Spleen (tissue), 11 donors: Measurements from ENCODE around the gene CEP164. TPM values are rescaled to one million over a fixed set of nuclear protein-coding genes. Genes with fewer than 3 reads are reported as not detected.

Experiments
- DNase-seq: peaks from one replicate; pipeline ENCODE4 v3.0.0-alpha.2; 2020
- H3K27ac ChIP-seq, 8 donors: fragments of 200-600 bp; sonication (generic) in 7 of 8; 1 replicate in 4 of 8; 2 replicates in 4 of 8; pipeline versions ENCODE4 v1.5.0 to v1.8.0; 2016 to 2021; ENCODE audit warnings: inconsistent platforms in 4 of 8, mild to moderate bottlenecking in 4 of 8, moderate library complexity in 1 of 8
- H3K27me3 ChIP-seq, 7 donors: fragments of 200-600 bp; sonication (generic) in 6 of 7; replicated peaks in 1 of 7; 1 replicate in 4 of 7; 2 replicates in 3 of 7; pipeline versions ENCODE4 v1.5.0 to v1.8.0; 2016 to 2021; ENCODE audit warnings: inconsistent platforms in 3 of 7, mild to moderate bottlenecking in 1 of 7
- H3K36me3 ChIP-seq, 6 donors: fragments of 200-600 bp; sonication (generic) in 5 of 6; 1 replicate in 4 of 6; 2 replicates in 2 of 6; pipeline versions ENCODE4 v1.5.0 to v1.8.0; 2016 to 2021; ENCODE audit warnings: inconsistent platforms in 2 of 6
- H3K4me1 ChIP-seq, 6 donors: fragments of 200-600 bp; sonication (generic) in 5 of 6; 1 replicate in 3 of 6; 2 replicates in 3 of 6; pipeline versions ENCODE4 v1.5.0 to v1.8.0; 2016 to 2021; ENCODE audit warnings: inconsistent platforms in 3 of 6
- H3K4me3 ChIP-seq, 8 donors: fragments of 200-600 bp; sonication (generic) in 7 of 8; 1 replicate in 4 of 8; 2 replicates in 4 of 8; pipeline versions ENCODE4 v1.5.0 to v1.8.0; 2016 to 2021; ENCODE audit warnings: inconsistent platforms in 4 of 8, mild to moderate bottlenecking in 4 of 8, moderate library complexity in 2 of 8
- H3K9me3 ChIP-seq, 8 donors: fragments of 200-600 bp; sonication (generic) in 7 of 8; 1 replicate in 4 of 8; 2 replicates in 4 of 8; pipeline versions ENCODE4 v1.5.0 to v1.8.0; 2016 to 2021; ENCODE audit warnings: inconsistent platforms in 4 of 8
- CTCF ChIP-seq, 11 experiments: fragments of 200-600 bp in 7 of 11; fragments of 450-650 bp in 4 of 11; sonication (generic) in 4 of 11; IDR thresholded peaks in 8 of 11; conservative IDR thresholded peaks in 3 of 11; 1 replicate in 7 of 11; 2 replicates in 4 of 11; pipeline versions ENCODE4 v1.4.0 to v1.8.0; 2016 to 2021; ENCODE audit warnings: antibody characterized with exemption in 11 of 11, inconsistent platforms in 4 of 11, mild to moderate bottlenecking in 1 of 11
- POLR2A ChIP-seq, 3 donors: fragments of 450-650 bp; IDR thresholded peaks; one replicate each; pipeline ENCODE4 v1.5.1; 2017; ENCODE audit warnings: antibody characterized with exemption in 3 of 3, mild to moderate bottlenecking in 1 of 3
- POLR2AphosphoS5 ChIP-seq, 3 donors: sonication (generic); formaldehyde crosslinking; IDR thresholded peaks; one replicate each; pipeline ENCODE4 v1.5.1; 2017; ENCODE audit warnings: antibody characterized with exemption in 3 of 3
- WGBS, 5 donors: extraction: QIAGEN DNeasy Blood & Tissue Kit in 3 of 5; methylation state at CpG; one replicate each; pipeline versions ENCODE4 v1.1.5 to v1.1.7; 2013 to 2018; 5-methylcytosine and 5-hydroxymethylcytosine counted together
- intact Hi-C: fragments of 100-400 bp; cut with DNase I; formaldehyde crosslinking; loops from one replicate; pipeline ENCODE4 v1.15.0; 2023; ENCODE audit warnings: low total_unique reads
- polyA plus RNA-seq, 3 donors: library from polyadenylated mRNA; stranded (reverse); fragments of 200-250 nt; gene quantifications; one replicate each; pipeline ENCODE4 v1.2.1, GENCODE V29; 2013
- total RNA-seq, 7 donors: library from RNA; depleted of rRNA in 3 of 7; stranded (reverse); fragments of >200 nt in 3 of 7; fragmentation: NEBNext Ultra II Directional in 4 of 7; extraction: Animal tissue kit (Norgen Biotek cat#: 25700) in 4 of 7; gene quantifications; one replicate each; pipeline versions ENCODE4 v1.1.0 to v1.2.1, GENCODE V29; 2016 to 2021
- donor health status: healthy with polysubstance abuse.
- donor health status: DM: no; HTN: no; CAD: no; lungs with moderate emphysema.
- donor health status: DM: no; HTN: no; CAD: no.
- donor health status: Bipolar disorder and iron deficiency.
- donor health status: healthy.
- donor health status: DM: no; HTN: no; CAD: no.
- donor health status: DM: yes; HTN: yes; CAD: no.

CEP164 gene
- total and polyA plus RNA-seq, 10 donors, result 6.6 to 48.3 (median 27.5) TPM

- intact Hi-C loops, result no loop called here
- Histone ChIP-seq H3K9me3 (no peaks in the 10 kb centered on the region), H3K4me1 (peaks cover 0 to 3% (median 0%) of the 10 kb centered on the region in 6 donors), H3K36me3 (peaks cover 0 to 81% (median 57%) of the 10 kb centered on the region in 6 donors), H3K27me3 (no peaks in the 10 kb centered on the region), H3K27ac (no peak overlapping the region), H3K4me3 (no peak overlapping the region)
- WGBS, 5 donors, result 86 to 97% (median 90%) methylated on average over 6 of the region's 6 CpGs
- no peak for DNase-seq
- TF ChIP-seq CTCF (IDR thresholded peaks at IDR 0.05 in 8 of 11, conservative IDR thresholded peaks at IDR 0.05 in 3 of 11) (no peak), POLR2A (IDR thresholded peaks at IDR 0.05) (no peak), POLR2AphosphoS5 (IDR thresholded peaks at IDR 0.05) (no peak)
Observed at GRCh38 chr11:117281159-117281558, 46.5 kb upstream of the CEP164 start.

GRCh38 chr11:117281869-117282268 lies 45.8 kb upstream of the CEP164 start:
- no peak overlapping the region for H3K4me3 ChIP-seq
- H3K36me3 ChIP-seq, result peaks cover 0 to 81% (median 61%) of the 10 kb centered on the region in 6 donors
- intact Hi-C loops, result no loop called here
- WGBS, 5 donors, result 95 to 97% (median 96%) methylated on average over 7 of the region's 7 CpGs
- H3K27me3 ChIP-seq, result no peaks in the 10 kb centered on the region
- no peak for TF ChIP-seq CTCF (IDR thresholded peaks at IDR 0.05 in 8 of 11, conservative IDR thresholded peaks at IDR 0.05 in 3 of 11)
- no peak for TF ChIP-seq POLR2AphosphoS5 (IDR thresholded peaks at IDR 0.05)
- no peak for TF ChIP-seq POLR2A (IDR thresholded peaks at IDR 0.05)
- H3K9me3 ChIP-seq, result no peaks in the 10 kb centered on the region
- H3K4me1 ChIP-seq, result peaks cover 0 to 3% (median 0%) of the 10 kb centered on the region in 6 donors
- no peak overlapping the region for H3K27ac ChIP-seq
- DNase-seq, result no peak

GRCh38 chr11:117282956-117283355 lies 44.7 kb upstream of the CEP164 start:
- H3K27ac ChIP-seq, result no peak overlapping the region
- intact Hi-C loops, result no loop called here
- no peak overlapping the region for H3K4me3 ChIP-seq
- H3K9me3 ChIP-seq, result no peaks in the 10 kb centered on the region
- peaks cover 0 to 90% (median 64%) of the 10 kb centered on the region in 6 donors for H3K36me3 ChIP-seq
- H3K27me3 ChIP-seq, result no peaks in the 10 kb centered on the region
- H3K4me1 ChIP-seq, result peaks cover 0 to 3% (median 0%) of the 10 kb centered on the region in 6 donors
- TF ChIP-seq POLR2AphosphoS5 (IDR thresholded peaks at IDR 0.05), result no peak
- no peak for TF ChIP-seq POLR2A (IDR thresholded peaks at IDR 0.05)
- no peak for TF ChIP-seq CTCF (IDR thresholded peaks at IDR 0.05 in 8 of 11, conservative IDR thresholded peaks at IDR 0.05 in 3 of 11)
- WGBS, 5 donors, result 67 to 87% (median 72%) methylated on average over 3 of the region's 3 CpGs
- no peak for DNase-seq

GRCh38 chr11:117284053-117284452 lies 43.6 kb upstream of the CEP164 start:
- Histone ChIP-seq H3K4me3 (no peak overlapping the region), H3K9me3 (no peaks in the 10 kb centered on the region), H3K36me3 (peaks cover 0 to 98% (median 70%) of the 10 kb centered on the region in 6 donors), H3K4me1 (peaks cover 0 to 3% (median 0%) of the 10 kb centered on the region in 6 donors), H3K27ac (no peak overlapping the region), H3K27me3 (no peaks in the 10 kb centered on the region)
- DNase-seq, result no peak
- TF ChIP-seq POLR2A (IDR thresholded peaks at IDR 0.05) (no peak), POLR2AphosphoS5 (IDR thresholded peaks at IDR 0.05) (no peak), CTCF (IDR thresholded peaks at IDR 0.05 in 8 of 11, conservative IDR thresholded peaks at IDR 0.05 in 3 of 11) (no peak)
- intact Hi-C loops, result no loop called here
- WGBS, 5 donors, result 97 to 99% (median 98%) methylated on average over 2 of the region's 2 CpGs
